Fibroblast of lung (primary cell): ENCODE measurements around the gene CDH24.

Experiments
- CTCF ChIP-seq, 2 donors: IDR thresholded peaks in 1 of 2; conservative IDR thresholded peaks in 1 of 2; 1 replicate in 1 of 2; 2 replicates in 1 of 2; pipeline ENCODE4 v1.5.1; 2011 to 2012; ENCODE audit warnings: low read length in 2 of 2, control low read depth in 1 of 2, inconsistent platforms in 1 of 2, low read depth in 1 of 2, mild to moderate bottlenecking in 1 of 2
- EZH2 ChIP-seq: IDR thresholded peaks from 2 replicates; pipeline ENCODE4 v1.5.1; 2012; ENCODE audit warnings: low read length, control low read depth, mild to moderate bottlenecking; ENCODE audit errors: missing control alignments

GRCh38 chr14:23089498-23090253, 32.4 kb upstream of the CDH24 start:
- TF ChIP-seq CTCF (conservative IDR thresholded peaks at IDR 0.05 in 1 of 2, IDR thresholded peaks at IDR 0.05 in 1 of 2; ENCODE audit: low read depth in 1 of 2, low read length in 2 of 2): no peak
- no peak for TF ChIP-seq EZH2
